Esophagus squamous epithelium (tissue), 5 donors: Measurements from ENCODE around the gene KLHL29. TPM values are rescaled to one million over a fixed set of nuclear protein-coding genes. Genes with fewer than 3 reads are reported as not detected.
A peak's percentile ranks its signal among the peaks of the same experiment; 100 is the strongest.

Experiments
- DNase-seq: peaks from one replicate; lab custom pipeline; 2025; lab: John Stamatoyannopoulos, UW
- H3K27ac ChIP-seq, 4 donors: fragments of 200-600 bp; sonication (generic); one replicate each; pipeline ENCODE4 v1.5.1; 2016 to 2019; ENCODE audit warnings: mild to moderate bottlenecking in 1 of 4
- H3K27me3 ChIP-seq, 4 donors: fragments of 200-600 bp; sonication (generic); 1 replicate in 3 of 4; 2 replicates in 1 of 4; pipeline versions ENCODE4 v1.5.1 to v1.6.0; 2017 to 2021; ENCODE audit warnings: antibody characterized with exemption in 1 of 4
- H3K36me3 ChIP-seq, 3 donors: fragments of 200-600 bp; sonication (generic); one replicate each; pipeline ENCODE4 v1.5.1; 2016 to 2019
- H3K4me1 ChIP-seq, 3 donors: fragments of 200-600 bp; sonication (generic); one replicate each; pipeline ENCODE4 v1.5.1; 2017 to 2019
- H3K4me3 ChIP-seq, 4 donors: fragments of 200-600 bp; sonication (generic); 1 replicate in 3 of 4; 2 replicates in 1 of 4; pipeline ENCODE4 v1.5.1; 2016 to 2019; ENCODE audit warnings: mild to moderate bottlenecking in 2 of 4, moderate library complexity in 1 of 4
- H3K9me3 ChIP-seq, 3 donors: fragments of 200-600 bp; sonication (generic); one replicate each; pipeline ENCODE4 v1.5.1; 2016 to 2019
- CTCF ChIP-seq, 6 experiments: fragments of 450-650 bp in 4 of 6; fragments of 200-600 bp in 2 of 6; sonication (generic) in 2 of 6; IDR thresholded peaks; one replicate each; pipeline ENCODE4 v1.5.1; 2016 to 2019; ENCODE audit warnings: antibody characterized with exemption in 6 of 6, mild to moderate bottlenecking in 4 of 6, moderate library complexity in 4 of 6
- POLR2A ChIP-seq, 4 donors: fragments of 450-650 bp; IDR thresholded peaks; one replicate each; pipeline ENCODE4 v1.6.1; 2017; ENCODE audit warnings: antibody characterized with exemption in 4 of 4, mild to moderate bottlenecking in 4 of 4, moderate library complexity in 3 of 4
- WGBS, 2 donors: methylation state at CpG; one replicate each; pipeline ENCODE4 v1.1.5; 2018; 5-methylcytosine and 5-hydroxymethylcytosine counted together
- intact Hi-C: fragments of 100-400 bp; cut with DNase I; formaldehyde crosslinking; loops from one replicate; pipeline ENCODE4 v1.15.0; 2022
- total RNA-seq, 4 donors: library from RNA; depleted of rRNA; stranded (reverse); fragments of >200 nt; gene quantifications; one replicate each; pipeline ENCODE4 v1.1.0, GENCODE V29; 2016
- donor health status: DM: yes; HTN: yes; CAD: no.

Gene KLHL29
- total RNA-seq, 4 donors from 2014 or later: 3.4 to 11.8 (median 5.9) TPM

DNA sequence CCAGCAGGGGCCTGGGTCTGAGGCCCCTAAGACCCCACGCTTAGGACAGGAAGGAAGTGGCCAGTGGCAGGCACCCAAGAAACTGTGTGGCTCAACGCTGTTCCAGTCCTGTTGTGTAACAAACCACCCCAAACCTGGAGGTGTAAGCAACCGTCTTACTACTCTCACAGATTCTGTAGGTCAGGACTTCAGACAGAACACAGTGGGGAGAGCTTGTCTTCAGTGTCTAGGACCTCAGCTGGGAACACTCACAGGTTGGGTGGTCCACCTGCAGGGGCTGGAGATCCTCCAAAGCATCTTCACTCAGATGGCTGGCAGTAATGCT, 123.0 kb downstream of the KLHL29 start:
- WGBS, 2 donors: 20 to 60% methylated on average over 1 of the region's 3 CpGs
- H3K4me1 ChIP-seq: peaks cover 7 to 58% (median 23%) of the 10 kb centered on the region in 3 donors
- no peak for DNase-seq
- intact Hi-C loops: no loop called here
- no peaks in the 10 kb centered on the region for H3K9me3 ChIP-seq
- no peaks in the 10 kb centered on the region for H3K27me3 ChIP-seq
- H3K36me3 ChIP-seq: no peaks in the 10 kb centered on the region
- H3K4me3 ChIP-seq: no peak overlapping the region
- TF ChIP-seq CTCF (IDR thresholded peaks at IDR 0.05) (no peak), POLR2A (IDR thresholded peaks at IDR 0.05) (no peak)
- H3K27ac ChIP-seq: no peak overlapping the region

GRCh38 chr2:23509103-23509502, 124.1 kb downstream of the KLHL29 start:
- H3K36me3 ChIP-seq: no peaks in the 10 kb centered on the region
- WGBS, 2 donors: 92 to 100% methylated on average over 3 to 6 of the region's 6 CpGs
- no peaks in the 10 kb centered on the region for H3K9me3 ChIP-seq
- no peak overlapping the region for H3K27ac ChIP-seq
- intact Hi-C loops: no loop called here
- peaks cover 7 to 64% (median 25%) of the 10 kb centered on the region in 3 donors for H3K4me1 ChIP-seq
- no peak overlapping the region for H3K4me3 ChIP-seq
- TF ChIP-seq CTCF (IDR thresholded peaks at IDR 0.05) (no peak), POLR2A (IDR thresholded peaks at IDR 0.05) (no peak)
- DNase-seq: no peak
- no peaks in the 10 kb centered on the region for H3K27me3 ChIP-seq

DNA sequence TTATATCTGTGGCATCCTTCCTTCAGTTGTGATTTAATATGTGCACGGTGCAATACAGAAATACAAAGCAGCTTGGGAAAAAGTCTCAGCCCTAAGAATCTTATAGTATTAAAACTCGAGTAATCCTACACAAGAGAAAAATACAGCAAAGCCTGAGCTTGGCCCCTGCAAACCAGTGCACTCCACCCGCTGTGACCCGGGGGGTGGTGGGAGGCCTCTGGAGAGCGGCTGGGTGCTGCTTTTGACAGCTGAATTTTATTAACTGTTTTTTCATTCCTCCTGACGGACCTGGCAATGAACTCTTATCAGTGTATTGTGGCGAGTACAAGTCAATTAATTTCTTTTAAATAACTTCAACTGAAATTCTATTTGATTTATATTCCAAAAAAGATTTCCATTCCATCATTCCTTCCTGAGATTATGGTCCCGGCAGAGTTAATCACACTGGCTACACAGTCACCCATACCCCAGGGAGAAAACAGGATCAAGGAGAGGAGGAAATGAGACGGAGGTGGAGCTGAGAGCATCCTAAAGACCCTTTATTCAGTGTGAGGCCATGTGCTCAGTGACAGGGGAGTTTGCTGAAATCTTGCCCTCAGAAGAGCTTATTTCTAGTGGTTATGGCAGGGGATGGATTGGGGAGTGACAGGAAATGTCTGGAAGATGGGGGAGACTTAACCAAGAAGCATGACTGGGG, 124.8 kb downstream of the KLHL29 start:
- H3K27me3 ChIP-seq: no peaks in the 10 kb centered on the region
- no peak overlapping the region for H3K27ac ChIP-seq
- H3K4me3 ChIP-seq: no peak overlapping the region
- no peak for TF ChIP-seq POLR2A (IDR thresholded peaks at IDR 0.05)
- TF ChIP-seq CTCF (IDR thresholded peaks at IDR 0.05): no peak
- H3K36me3 ChIP-seq: no peaks in the 10 kb centered on the region
- DNase-seq: no peak
- intact Hi-C loops: no loop called here
- 67 to 81% methylated on average over 9 of the region's 9 CpGs for WGBS, 2 donors
- no peaks in the 10 kb centered on the region for H3K9me3 ChIP-seq
- H3K4me1 ChIP-seq: peaks cover 7 to 67% (median 25%) of the 10 kb centered on the region in 3 donors

- TF ChIP-seq CTCF (IDR thresholded peaks at IDR 0.05): no peak
- no peak for TF ChIP-seq POLR2A (IDR thresholded peaks at IDR 0.05)
- peaks cover 7 to 63% (median 22%) of the 10 kb centered on the region in 3 donors for H3K4me1 ChIP-seq
- H3K9me3 ChIP-seq: no peaks in the 10 kb centered on the region
- intact Hi-C loops: no loop called here
- H3K36me3 ChIP-seq: no peaks in the 10 kb centered on the region
- 67 to 79% methylated on average over 1 to 3 of the region's 5 CpGs for WGBS, 2 donors
- H3K27ac ChIP-seq: no peak overlapping the region
- DNase-seq: no peak
- H3K27me3 ChIP-seq: no peaks in the 10 kb centered on the region
- no peak overlapping the region for H3K4me3 ChIP-seq
Measured at GRCh38 chr2:23510471-23510870, 125.5 kb downstream of the KLHL29 start.

GRCh38 chr2:23512778-23513177, 127.8 kb downstream of the KLHL29 start:
- no peak for DNase-seq
- no peak for TF ChIP-seq POLR2A (IDR thresholded peaks at IDR 0.05)
- TF ChIP-seq CTCF (IDR thresholded peaks at IDR 0.05): no peak
- intact Hi-C loops: no loop called here
- Histone ChIP-seq H3K27ac (peak overlapping the region in 3 of 4 donors; percentile 32 to 62 (median 49)), H3K4me3 (no peak overlapping the region), H3K27me3 (no peaks in the 10 kb centered on the region), H3K4me1 (peaks cover 0 to 39% (median 6%) of the 10 kb centered on the region in 3 donors), H3K36me3 (no peaks in the 10 kb centered on the region), H3K9me3 (no peaks in the 10 kb centered on the region)
- WGBS, 2 donors: 72 to 91% methylated on average over 6 to 8 of the region's 8 CpGs
